ENCODE measurements around the gene TMEM191B. TPM values are rescaled to one million over a fixed set of nuclear protein-coding genes. Genes with fewer than 3 reads are reported as not detected.
"Not testable (repeated sequence)": the region's sequence is repeated elsewhere in the genome, so short reads cannot be mapped to it uniquely, and the experiment has no call there.

TMEM191B gene
- total and polyA plus RNA-seq, 2 experiments from 2014 or later = 1.5 to 3.2 TPM

DNA sequence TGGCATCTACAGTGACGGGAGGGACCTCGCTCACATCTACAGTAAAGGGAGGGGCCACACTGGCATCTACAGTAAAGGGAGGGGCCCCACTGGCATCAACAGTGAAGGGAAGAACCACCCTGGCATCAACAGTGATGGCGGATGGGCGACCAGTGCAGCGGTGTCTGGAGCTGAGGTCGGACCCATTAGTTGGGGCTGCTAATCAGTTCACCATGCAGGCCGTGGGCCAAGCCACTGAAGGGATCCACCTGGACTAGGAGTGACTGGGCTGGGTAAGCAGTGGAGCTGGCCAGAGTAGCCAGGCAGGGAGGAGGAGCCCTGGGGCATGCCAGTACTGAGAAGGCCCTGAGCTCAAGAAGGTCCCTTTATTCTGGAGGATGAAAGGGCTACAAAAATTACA is 23.4 kb downstream of the TMEM191B start:
- H3K9me3 ChIP-seq (ENCODE audit: low read depth); H3K36me3 ChIP-seq (replicated peaks; ENCODE audit: insufficient read depth, low read depth); H3K4me2 ChIP-seq; H2AFZ ChIP-seq; H3K27me3 ChIP-seq; H4K20me1 ChIP-seq (ENCODE audit: insufficient read depth, poor library complexity, severe bottlenecking); H3K4me1 ChIP-seq (ENCODE audit: insufficient read depth); H3K9me2 ChIP-seq (replicated peaks; ENCODE audit: insufficient read depth); DNase-seq (ENCODE audit: low spot score); H3K4me3 ChIP-seq; H3K79me2 ChIP-seq; H3K27ac ChIP-seq: not testable (repeated sequence)
- WGBS (ENCODE audit: low lambda C conversion rate, missing lambda C conversion rate) = no CpG with 5 or more reads among the region's 7 CpGs

DNA sequence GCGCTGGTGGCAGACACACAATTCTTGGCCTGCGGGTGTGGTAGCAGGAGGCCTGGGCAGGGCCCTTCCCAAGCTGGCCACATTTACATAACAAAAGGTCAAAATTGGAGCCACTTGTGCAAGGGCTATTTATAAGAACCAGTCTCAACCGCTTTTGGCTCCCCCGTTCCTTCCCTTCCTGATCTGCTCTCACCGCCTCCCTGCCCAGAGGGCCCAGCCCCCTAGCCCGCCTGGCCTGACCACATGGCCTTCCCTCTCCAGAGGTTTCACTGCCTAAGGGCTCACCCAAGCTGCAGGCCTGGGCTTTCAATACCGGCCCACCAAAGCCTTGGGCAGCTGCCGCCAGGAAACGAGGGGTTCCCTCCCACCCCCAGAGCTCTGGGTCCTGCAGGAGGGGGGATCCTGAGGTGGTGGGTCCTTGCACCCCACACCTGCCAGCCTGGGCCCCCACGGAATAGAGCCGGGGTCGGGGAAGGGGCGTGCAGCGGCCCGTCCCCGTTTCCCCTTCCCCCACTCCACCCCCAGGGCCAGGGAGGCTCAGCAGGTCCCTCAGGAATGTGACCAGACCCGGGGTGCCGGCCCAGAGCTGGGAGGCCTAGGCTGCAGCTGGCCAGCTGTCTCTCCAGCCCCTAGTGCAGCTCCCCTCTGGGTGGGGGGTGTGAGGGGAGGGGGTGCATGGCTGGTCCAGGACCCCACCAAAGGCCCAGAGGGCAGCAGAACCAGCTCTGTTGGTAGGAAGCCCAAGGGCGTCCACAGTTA is 25.4 kb downstream of the TMEM191B start:
- H3K36me3 ChIP-seq (replicated peaks; ENCODE audit: insufficient read depth, low read depth); H2AFZ ChIP-seq; H3K4me3 ChIP-seq; H3K9me3 ChIP-seq (ENCODE audit: low read depth); H3K27ac ChIP-seq; H4K20me1 ChIP-seq (ENCODE audit: insufficient read depth, poor library complexity, severe bottlenecking); H3K27me3 ChIP-seq; DNase-seq (ENCODE audit: low spot score); H3K4me1 ChIP-seq (ENCODE audit: insufficient read depth); H3K9me2 ChIP-seq (replicated peaks; ENCODE audit: insufficient read depth); H3K4me2 ChIP-seq; H3K79me2 ChIP-seq: not testable (repeated sequence)
- WGBS (ENCODE audit: low lambda C conversion rate, missing lambda C conversion rate) = no CpG with 5 or more reads among the region's 19 CpGs

DNA sequence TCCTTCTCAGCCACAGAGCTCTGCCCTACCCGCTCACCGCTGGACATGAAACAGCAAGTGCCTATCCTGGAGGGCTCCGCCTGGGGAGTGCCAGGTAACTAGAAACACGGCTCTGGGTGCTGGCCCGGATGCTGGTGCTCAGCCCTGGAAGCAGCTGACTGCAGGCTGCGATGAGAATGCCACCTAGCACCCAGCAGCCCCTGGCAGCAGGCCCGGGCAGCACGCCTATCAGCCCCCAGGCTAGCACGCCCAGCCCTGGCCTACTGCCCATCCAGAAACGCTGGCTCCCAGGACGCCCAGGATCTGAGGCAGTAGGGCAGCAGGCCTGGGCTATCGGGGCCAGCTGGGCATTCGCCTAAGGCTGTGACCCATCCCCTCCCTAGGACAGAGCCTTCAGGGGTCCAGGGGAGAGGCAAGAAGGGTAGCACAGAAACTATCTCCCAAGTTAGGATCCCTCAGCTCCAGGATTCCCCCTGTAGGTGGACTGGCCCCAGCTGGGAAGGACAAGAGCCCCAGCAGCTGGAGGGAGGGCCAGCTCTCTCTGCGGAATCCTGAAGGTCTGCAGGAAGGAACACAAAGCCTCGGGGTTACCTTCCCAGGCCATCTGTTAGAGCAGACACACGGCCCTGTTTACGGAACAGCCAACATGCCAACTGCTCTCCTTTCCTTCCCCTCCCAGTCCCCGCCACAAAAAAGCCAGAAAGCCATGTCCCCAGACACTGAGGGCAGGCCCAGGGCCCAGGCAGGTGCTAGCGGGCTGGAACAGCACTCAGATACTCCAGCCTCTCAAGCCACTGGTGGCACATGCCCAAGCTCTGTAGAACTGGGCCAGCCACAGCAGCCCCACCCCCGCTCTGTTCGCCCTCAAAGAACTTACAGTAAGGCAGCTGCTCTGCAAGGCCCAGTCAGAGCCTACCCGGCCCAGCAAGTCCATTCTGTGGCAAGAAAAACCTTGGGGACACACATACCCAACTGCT is 27.0 kb downstream of the TMEM191B start:
- not testable (repeated sequence) for H4K20me1 ChIP-seq (ENCODE audit: insufficient read depth, poor library complexity, severe bottlenecking); H3K4me2 ChIP-seq; H2AFZ ChIP-seq; H3K27ac ChIP-seq; H3K27me3 ChIP-seq; H3K4me1 ChIP-seq (ENCODE audit: insufficient read depth); H3K9me3 ChIP-seq (ENCODE audit: low read depth); H3K4me3 ChIP-seq; H3K9me2 ChIP-seq (replicated peaks; ENCODE audit: insufficient read depth); H3K36me3 ChIP-seq (replicated peaks; ENCODE audit: insufficient read depth, low read depth); H3K79me2 ChIP-seq; DNase-seq (ENCODE audit: low spot score)
- no CpG with 5 or more reads among the region's 22 CpGs for WGBS (ENCODE audit: low lambda C conversion rate, missing lambda C conversion rate)

- not testable (repeated sequence) for H4K20me1 ChIP-seq (ENCODE audit: insufficient read depth, poor library complexity, severe bottlenecking); H2AFZ ChIP-seq; H3K4me1 ChIP-seq (ENCODE audit: insufficient read depth); H3K9me3 ChIP-seq (ENCODE audit: low read depth); H3K79me2 ChIP-seq; H3K27ac ChIP-seq; H3K27me3 ChIP-seq; DNase-seq (ENCODE audit: low spot score); H3K4me2 ChIP-seq; H3K9me2 ChIP-seq (replicated peaks; ENCODE audit: insufficient read depth); H3K4me3 ChIP-seq; H3K36me3 ChIP-seq (replicated peaks; ENCODE audit: insufficient read depth, low read depth)
- no CpG with 5 or more reads among the region's 4 CpGs for WGBS (ENCODE audit: low lambda C conversion rate, missing lambda C conversion rate)
These were observed 30.9 kb downstream of the TMEM191B start for GRCh38 chr22:18558516-18558915.

DNA sequence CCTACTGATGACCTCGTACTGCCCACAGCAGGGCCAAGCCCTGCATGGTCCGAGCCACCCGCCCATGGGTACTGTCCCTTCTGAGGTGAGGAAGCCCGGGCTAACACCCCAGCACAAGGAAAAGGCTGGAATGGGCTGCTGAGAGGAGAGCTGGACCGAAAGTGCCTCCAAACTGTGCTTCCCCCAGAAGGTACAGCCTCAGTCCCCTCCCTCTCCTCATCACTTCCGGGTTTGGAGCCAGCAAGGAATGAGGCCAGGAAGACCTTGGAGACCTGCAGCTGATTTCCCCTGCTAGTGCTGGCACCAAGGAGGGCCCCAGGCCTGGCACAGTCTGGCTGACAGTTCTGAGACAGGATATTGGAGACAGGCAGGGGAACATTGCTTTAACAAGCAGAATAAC is 31.3 kb downstream of the TMEM191B start:
- H3K9me2 ChIP-seq (replicated peaks; ENCODE audit: insufficient read depth); H3K79me2 ChIP-seq; H3K27me3 ChIP-seq; DNase-seq (ENCODE audit: low spot score); H3K4me1 ChIP-seq (ENCODE audit: insufficient read depth); H3K27ac ChIP-seq; H2AFZ ChIP-seq; H3K4me2 ChIP-seq; H4K20me1 ChIP-seq (ENCODE audit: insufficient read depth, poor library complexity, severe bottlenecking); H3K4me3 ChIP-seq; H3K36me3 ChIP-seq (replicated peaks; ENCODE audit: insufficient read depth, low read depth); H3K9me3 ChIP-seq (ENCODE audit: low read depth): not testable (repeated sequence)
- WGBS (ENCODE audit: low lambda C conversion rate, missing lambda C conversion rate) = no CpG with 5 or more reads among the region's 6 CpGs

DNA sequence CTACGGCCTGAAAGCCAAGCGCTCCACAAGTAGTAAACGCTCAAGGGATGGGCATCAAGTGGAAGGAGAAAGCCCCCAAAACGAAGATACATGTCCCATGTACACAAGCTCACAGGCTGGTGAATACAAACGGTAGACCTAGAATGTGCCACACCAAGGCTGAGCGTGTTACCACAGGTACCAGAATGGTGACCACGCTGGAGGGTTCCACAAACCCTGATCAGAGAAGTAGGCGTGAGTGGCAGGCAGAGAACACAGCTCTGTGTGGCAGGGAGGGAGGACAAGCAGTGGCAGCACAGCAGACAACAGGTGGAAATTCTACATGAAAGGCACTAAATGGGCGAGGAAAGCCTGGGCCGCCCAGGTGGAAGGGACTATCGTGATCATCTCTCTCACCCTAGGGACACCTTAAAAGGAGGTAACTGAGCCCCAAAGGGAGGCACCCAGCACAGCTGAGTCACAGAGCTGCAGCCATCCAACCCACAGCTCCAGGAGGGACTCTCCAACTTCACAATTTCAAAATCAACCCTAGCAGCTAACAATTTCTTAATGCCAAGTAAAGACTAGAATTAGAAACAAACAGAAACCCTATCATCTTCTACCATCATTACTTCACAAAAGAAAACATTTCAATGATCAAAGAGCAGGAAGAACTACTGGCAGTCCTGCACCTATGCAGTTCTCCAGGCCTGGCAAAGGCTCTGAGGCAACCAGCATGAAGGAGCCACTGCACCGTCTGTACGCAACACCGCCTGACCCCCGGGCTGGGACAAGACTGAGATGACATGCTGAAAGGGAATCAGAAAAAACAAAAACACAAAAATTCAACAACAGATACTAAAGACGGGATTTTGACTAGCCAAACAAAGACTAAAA is 32.7 kb downstream of the TMEM191B start:
- not testable (repeated sequence) for H2AFZ ChIP-seq; H3K4me3 ChIP-seq; H3K36me3 ChIP-seq (replicated peaks; ENCODE audit: insufficient read depth, low read depth); H3K9me3 ChIP-seq (ENCODE audit: low read depth); H3K4me1 ChIP-seq (ENCODE audit: insufficient read depth); H3K9me2 ChIP-seq (replicated peaks; ENCODE audit: insufficient read depth); H3K27me3 ChIP-seq; H3K4me2 ChIP-seq; DNase-seq (ENCODE audit: low spot score); H4K20me1 ChIP-seq (ENCODE audit: insufficient read depth, poor library complexity, severe bottlenecking); H3K79me2 ChIP-seq; H3K27ac ChIP-seq
- WGBS (ENCODE audit: low lambda C conversion rate, missing lambda C conversion rate) = no CpG with 5 or more reads among the region's 16 CpGs

GRCh38 chr22:18570509-18571246 is 43.1 kb downstream of the TMEM191B start:
- H3K9me2 ChIP-seq (replicated peaks; ENCODE audit: insufficient read depth); H3K27ac ChIP-seq; H3K79me2 ChIP-seq; H4K20me1 ChIP-seq (ENCODE audit: insufficient read depth, poor library complexity, severe bottlenecking); H3K9me3 ChIP-seq (ENCODE audit: low read depth); H2AFZ ChIP-seq; DNase-seq (ENCODE audit: low spot score); H3K4me1 ChIP-seq (ENCODE audit: insufficient read depth); H3K36me3 ChIP-seq (replicated peaks; ENCODE audit: insufficient read depth, low read depth); H3K27me3 ChIP-seq; H3K4me3 ChIP-seq; H3K4me2 ChIP-seq: not testable (repeated sequence)
- no CpG with 5 or more reads among the region's 16 CpGs for WGBS (ENCODE audit: low lambda C conversion rate, missing lambda C conversion rate)

Data from hepatocyte (in vitro differentiated cells).